ENCODE measurements around the gene CAPN7.

The CAPN7 gene

GRCh38 chr3:15204005-15204404 is 2.0 kb upstream of the CAPN7 start:
- no peak for DNase-seq

GRCh38 chr3:15205482-15205933 is 538 bp upstream of the CAPN7 start:
- DNase-seq: no peak

DNA sequence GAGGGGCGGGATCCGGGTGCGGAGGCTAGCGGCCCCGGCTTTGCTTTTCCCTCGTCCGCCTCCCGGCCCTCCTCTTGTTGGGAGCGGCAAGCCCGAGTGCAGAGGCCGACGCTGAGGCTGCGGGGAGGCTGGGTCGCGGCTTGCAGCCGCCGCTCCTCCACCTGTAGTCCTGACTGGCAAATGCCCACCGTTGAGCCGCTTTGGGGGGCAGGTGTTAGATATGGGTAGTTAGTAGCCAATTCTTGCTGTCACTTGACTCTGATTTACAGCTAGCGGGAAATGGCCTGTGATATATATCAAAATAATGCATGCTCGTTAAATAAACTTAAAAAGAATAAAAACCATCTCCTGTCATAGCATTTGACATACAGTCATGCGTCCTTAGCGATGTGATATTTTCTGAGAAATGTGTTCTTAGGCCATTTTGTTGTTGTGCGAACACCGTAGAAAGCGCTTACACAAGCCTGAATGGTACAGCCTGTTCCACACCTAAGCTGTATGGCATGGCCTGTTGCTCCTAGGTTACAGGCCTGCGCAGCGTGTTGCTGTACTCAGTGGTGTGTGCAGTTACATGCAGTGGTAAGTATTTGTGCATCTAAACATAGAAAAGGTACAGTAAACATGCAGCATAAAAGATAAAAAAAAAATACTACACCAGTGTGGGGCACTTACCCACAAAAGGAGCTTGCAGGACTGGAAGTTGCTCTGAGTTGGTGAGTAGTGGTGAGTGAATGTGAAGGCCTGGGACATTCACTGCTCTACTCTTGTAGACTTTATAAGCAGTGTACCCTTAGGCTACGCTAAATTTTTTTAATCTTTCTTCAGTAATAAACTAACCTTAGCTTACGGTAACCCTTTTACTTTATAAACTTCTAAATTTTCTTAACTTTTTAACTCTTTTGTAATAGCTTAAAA is 873 bp downstream of the CAPN7 start:
- DNase-seq: no peak

DNA sequence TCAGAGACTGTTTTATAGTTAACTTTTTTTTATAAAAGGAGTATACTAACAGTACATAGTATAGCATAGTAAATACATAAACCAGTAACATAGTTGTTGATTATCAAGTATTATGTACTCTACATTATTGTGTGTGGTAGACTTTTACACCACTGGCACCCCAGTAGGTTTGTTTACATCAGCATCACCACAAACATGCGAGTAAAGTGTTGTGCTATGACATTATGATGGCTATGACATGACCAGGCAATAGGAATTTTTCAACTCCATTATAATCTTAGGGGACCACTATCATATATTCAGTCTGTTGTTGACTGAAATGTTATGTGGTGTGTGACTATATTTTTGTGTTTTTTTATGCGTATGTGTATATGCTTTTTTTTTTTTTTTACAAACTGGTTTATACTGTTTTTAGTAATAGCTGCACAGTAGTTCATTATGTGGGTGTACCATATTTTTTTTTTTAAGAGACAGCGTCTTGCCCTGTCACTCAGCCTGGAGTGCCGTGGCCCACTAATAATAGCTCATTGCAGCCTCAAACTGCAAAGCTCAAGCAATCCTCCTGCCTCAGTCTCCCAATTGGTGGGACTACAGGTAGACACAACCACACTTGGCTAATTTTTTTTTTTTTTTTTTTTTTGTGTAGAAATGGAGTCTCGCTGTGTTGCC is 1.9 kb downstream of the CAPN7 start:
- DNase-seq: no peak

- DNase-seq: no peak
Observed at GRCh38 chr3:15211937-15212336, 5.9 kb downstream of the CAPN7 start.

DNA sequence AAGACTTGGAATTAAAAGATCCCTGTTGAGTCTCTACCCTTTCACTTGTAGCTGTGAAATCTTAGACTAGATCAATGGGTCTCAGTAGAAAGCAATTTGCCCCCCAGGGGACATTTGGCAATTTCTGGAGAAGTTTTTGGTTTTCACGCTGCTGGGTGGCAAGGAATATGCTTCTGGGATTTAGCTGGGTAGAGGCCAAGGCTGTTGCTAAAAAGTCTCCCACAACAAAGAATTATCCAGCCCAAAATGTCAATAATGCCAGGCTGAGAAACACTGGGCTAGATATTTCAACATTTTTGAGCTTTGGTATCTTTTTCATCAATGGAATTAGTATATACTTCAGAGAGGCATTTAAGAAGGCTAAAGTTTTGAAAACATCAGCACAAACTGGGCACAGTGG is 8.7 kb downstream of the CAPN7 start:
- DNase-seq: no peak

- DNase-seq: no peak
Observed at GRCh38 chr3:15215996-15216395, 9.9 kb downstream of the CAPN7 start.

- DNase-seq: no peak
Observed at GRCh38 chr3:15216501-15216900, 10.5 kb downstream of the CAPN7 start.

DNA sequence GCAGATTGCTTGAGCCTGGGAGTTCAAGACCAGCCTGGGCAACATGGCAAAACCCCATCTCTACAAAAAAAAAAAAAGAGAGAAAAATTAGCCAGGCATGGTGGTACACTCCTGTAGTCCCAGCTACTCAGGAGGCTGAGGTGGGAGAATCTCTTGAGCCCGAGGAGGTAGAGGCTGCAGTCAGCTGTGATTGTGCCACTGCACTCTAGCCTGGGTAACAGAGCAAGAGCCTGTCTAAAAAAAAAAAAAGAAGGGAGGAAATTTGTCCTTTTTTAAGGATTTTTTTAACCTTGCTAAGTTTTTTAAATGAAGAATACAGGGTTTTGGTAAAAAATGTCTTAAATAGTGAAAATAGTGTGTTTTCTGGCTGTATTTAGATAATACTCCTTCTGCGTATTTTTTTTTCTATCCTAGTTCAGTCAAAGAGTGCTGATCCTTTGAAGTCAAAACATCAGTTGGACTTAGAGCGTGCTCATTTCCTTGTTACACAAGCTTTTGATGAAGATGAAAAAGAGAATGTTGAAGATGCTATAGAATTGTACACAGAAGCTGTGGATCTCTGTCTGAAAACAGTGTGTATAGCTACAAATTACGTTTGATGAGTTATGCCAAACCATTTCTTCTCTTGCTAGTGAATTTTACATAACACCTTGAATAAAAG is 11.1 kb downstream of the CAPN7 start:
- no peak for DNase-seq

- DNase-seq: no peak
Observed at GRCh38 chr3:15217841-15218267, 11.8 kb downstream of the CAPN7 start.

DNA sequence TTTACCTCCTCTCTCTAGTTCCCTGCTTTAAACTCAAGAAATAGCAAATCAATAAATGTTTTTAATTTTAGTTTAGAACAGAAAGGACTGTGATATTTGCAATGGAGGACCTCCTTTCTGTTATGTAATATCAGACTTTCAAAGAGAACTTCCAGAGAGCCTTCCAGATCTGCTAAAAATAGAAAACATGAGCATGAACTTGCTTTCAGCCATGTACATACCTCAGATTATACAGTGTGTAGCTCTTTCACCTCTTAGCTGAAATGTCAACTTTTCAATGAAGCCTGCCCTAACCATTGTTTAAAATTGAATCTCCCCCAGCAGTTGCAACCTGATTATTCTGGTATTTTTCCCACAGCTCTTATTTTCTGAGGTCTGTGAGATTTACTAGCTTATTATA is 12.6 kb downstream of the CAPN7 start:
- no peak for DNase-seq

- DNase-seq: no peak
Observed at GRCh38 chr3:15220056-15220455, 14.0 kb downstream of the CAPN7 start.

- DNase-seq: no peak
Observed at GRCh38 chr3:15220661-15221060, 14.6 kb downstream of the CAPN7 start.

DNA sequence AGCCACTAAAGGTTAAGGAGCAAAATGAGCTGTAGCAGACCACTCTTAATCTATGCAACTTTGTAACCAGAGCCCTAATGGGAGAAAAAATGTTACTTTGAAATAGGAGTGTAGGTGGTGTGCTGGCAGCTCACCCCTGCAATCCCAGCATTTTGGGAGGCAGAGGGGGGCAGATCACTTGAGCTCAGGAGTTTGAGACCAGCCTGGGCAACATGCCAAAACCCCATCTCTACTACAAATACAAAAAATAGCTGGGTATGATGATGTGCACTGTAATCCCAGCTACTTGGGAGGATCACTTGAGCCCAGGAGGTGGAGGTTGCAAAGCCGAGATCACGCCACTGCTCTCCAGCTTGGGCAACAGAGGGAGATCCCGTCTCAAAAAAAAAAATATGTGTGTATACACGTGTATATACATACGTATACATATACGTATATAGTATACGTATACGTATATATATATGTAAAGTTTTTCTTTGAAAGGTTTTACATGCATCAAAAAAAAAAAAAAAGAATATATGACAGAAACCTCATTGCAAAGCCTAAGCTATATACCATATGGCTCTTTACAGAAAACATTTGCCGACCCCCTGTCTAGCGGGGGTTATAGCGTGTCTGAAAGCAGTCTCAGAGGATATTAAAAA is 15.7 kb downstream of the CAPN7 start:
- DNase-seq: no peak

GRCh38 chr3:15223685-15224572 is 17.9 kb downstream of the CAPN7 start:
- no peak for DNase-seq

- no peak for DNase-seq
Observed at GRCh38 chr3:15228147-15228546, 22.1 kb downstream of the CAPN7 start.

DNA sequence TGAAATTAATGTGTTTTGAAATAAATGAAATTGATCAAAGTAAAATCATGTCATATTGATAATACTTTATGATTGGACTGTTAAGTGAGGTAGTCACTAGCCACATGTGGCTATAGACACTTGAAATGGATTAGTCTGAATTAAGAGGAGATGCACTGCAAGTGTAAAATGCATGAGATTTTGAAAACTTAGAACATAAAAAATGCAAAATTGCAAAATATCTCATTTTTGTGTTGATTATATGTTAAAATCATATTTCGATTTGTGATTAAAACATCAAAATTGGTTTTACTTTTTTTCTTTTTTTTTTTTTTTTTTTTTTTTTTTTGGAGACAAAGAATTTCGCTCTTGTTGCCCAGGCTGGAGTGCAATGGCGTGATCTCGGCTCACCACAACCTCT is 23.2 kb downstream of the CAPN7 start:
- DNase-seq: no peak

GRCh38 chr3:15241341-15241740 is 35.3 kb downstream of the CAPN7 start:
- DNase-seq: no peak

DNA sequence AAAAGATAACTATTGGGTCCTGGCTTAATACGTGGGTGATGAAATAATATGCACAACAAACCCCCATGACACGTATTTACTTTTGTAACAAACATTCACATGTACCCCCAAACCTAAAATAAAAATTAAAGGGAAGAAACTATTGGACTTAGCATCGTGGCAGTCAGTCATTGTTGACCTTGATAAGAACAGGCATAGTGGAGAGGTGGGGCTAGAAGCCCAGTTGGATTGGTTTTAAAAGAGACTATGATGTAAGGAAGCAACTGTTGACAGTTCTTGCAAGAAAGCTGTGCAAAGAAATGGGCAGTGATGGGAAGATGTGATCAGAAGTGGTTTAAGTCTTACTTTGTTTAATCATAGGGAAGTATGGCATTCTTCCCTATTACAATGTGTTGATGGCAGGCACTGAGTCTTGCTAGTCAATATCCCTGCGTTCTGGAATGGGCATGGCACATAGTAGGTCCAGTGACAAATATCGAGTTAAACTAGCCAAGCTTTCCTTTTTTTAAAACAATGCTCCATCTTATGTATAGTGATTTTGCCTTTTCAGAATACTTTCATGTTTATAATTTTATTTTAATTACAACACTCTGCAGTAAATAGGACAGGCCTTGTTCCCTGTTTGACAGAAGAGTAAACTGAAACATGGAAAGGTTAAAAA is 37.9 kb downstream of the CAPN7 start:
- DNase-seq: no peak

- DNase-seq: no peak
Observed at GRCh38 chr3:15246186-15246585, 40.1 kb downstream of the CAPN7 start.

DNA sequence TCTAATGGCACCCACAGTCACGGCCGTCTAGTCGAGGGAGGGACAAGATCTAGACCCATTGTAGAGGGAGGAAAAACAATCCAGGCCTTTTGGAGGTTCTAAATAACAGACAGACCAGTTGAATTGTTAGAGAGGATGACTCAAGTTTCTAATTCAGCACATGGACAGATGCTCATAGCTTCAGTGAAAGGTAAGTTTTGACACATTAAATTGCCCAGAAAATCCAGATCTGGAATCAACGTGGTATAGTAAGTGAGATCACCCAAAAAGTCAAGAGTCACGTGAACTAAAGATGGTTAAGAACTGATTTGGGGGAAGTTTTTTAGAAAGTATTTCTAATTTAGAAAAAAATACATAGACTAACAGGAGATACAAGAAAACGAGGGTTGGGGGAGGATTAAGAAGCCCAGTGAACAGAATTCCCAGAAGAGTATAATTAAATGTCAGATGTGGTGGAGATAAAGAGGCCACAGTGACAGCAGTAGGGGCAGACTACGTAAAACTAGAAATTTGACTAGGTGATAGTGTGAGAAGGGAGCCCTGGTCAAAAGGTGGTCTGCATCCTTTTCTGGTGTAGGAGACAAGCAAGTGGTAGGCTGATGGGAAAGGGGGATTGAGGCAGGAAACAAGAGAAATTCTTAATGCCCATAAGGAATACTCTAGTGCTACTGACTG is 47.1 kb downstream of the CAPN7 start:
- DNase-seq: no peak
